Neural progenitor cell (in vitro differentiated cells): ENCODE measurements around the gene THUMPD3. TPM values are rescaled to one million over a fixed set of nuclear protein-coding genes. Genes with fewer than 3 reads are reported as not detected.

ENCODE experiments used
- DNase-seq: peaks from one replicate; pipeline ENCODE4 v3.0.0-alpha.2; 2016; ENCODE audit warnings: low spot score
- H2AFZ ChIP-seq: fragments of 200-600 bp; sonication (generic); replicated peaks from 2 replicates; pipeline ENCODE4 v1.6.1; 2016; ENCODE audit warnings: antibody characterized with exemption
- H3F3A ChIP-seq: fragments of 200-600 bp; sonication (generic); 2 replicates; pipeline ENCODE4 v1.6.1; 2016; ENCODE audit warnings: antibody characterized with exemption, low read depth
- H3K27ac ChIP-seq: fragments of 200-600 bp; sonication (generic); 2 replicates; pipeline ENCODE4 v1.5.1; 2016; ENCODE audit warnings: mild to moderate bottlenecking
- H3K27me3 ChIP-seq: fragments of 200-600 bp; sonication (generic); 2 replicates; pipeline ENCODE4 v1.6.1; 2016; ENCODE audit warnings: mild to moderate bottlenecking, moderate library complexity
- H3K36me3 ChIP-seq: fragments of 200-600 bp; sonication (generic); 2 replicates; pipeline ENCODE4 v1.5.1; 2016
- H3K4me1 ChIP-seq: fragments of 200-600 bp; sonication (generic); 2 replicates; pipeline ENCODE4 v1.6.1; 2016; ENCODE audit warnings: mixed run types
- H3K4me2 ChIP-seq: fragments of 200-600 bp; sonication (generic); 2 replicates; pipeline ENCODE4 v1.6.1; 2016
- H3K4me3 ChIP-seq: fragments of 200-600 bp; sonication (generic); 2 replicates; pipeline ENCODE4 v1.5.1; 2016
- H3K79me2 ChIP-seq: fragments of 200-600 bp; sonication (generic); 2 replicates; pipeline ENCODE4 v1.6.1; 2016; ENCODE audit warnings: low read depth
- H3K9ac ChIP-seq: fragments of 200-600 bp; sonication (generic); 2 replicates; pipeline ENCODE4 v1.6.1; 2016
- H3K9me3 ChIP-seq: fragments of 200-600 bp; sonication (generic); 2 replicates; pipeline ENCODE4 v1.5.1; 2016; ENCODE audit warnings: low read depth
- H4K20me1 ChIP-seq: fragments of 200-600 bp; sonication (generic); 2 replicates; pipeline ENCODE4 v1.6.1; 2016; ENCODE audit warnings: low read depth
- H3K27ac Mint-ChIP-seq: 3 replicates; pipeline ENCODE4 v1.8.0; 2021; ENCODE audit warnings: mixed read lengths
- H3K27me3 Mint-ChIP-seq: 2 replicates; pipeline ENCODE4 v1.8.0; 2022; ENCODE audit warnings: low read depth, mild to moderate bottlenecking, inconsistent platforms, moderate library complexity, mixed read lengths; ENCODE audit not compliant: insufficient read depth
- H3K36me3 Mint-ChIP-seq: 3 replicates; pipeline ENCODE4 v1.8.0; 2021; ENCODE audit warnings: mixed read lengths
- H3K4me1 Mint-ChIP-seq: 3 replicates; pipeline ENCODE4 v1.8.0; 2021; ENCODE audit warnings: mixed read lengths
- H3K4me3 Mint-ChIP-seq: 3 replicates; pipeline ENCODE4 v1.8.0; 2021; ENCODE audit warnings: mild to moderate bottlenecking, moderate library complexity, mixed read lengths
- H3K9me3 Mint-ChIP-seq: 3 replicates; pipeline ENCODE4 v1.8.0; 2020; ENCODE audit warnings: mixed read lengths
- CTCF ChIP-seq: fragments of 200-600 bp; sonication (generic); IDR thresholded peaks from 2 replicates; pipeline ENCODE4 v1.5.1; 2017; ENCODE audit warnings: antibody characterized with exemption, mild to moderate bottlenecking
- EZH2 ChIP-seq: fragments of 200-600 bp; sonication (generic); IDR thresholded peaks from 2 replicates; pipeline ENCODE4 v1.6.1; 2017; ENCODE audit warnings: antibody characterized with exemption, mild to moderate bottlenecking, moderate library complexity
- EZH2phosphoT487 ChIP-seq: fragments of 200-600 bp; sonication (generic); IDR thresholded peaks from 2 replicates; pipeline ENCODE4 v1.6.1; 2017; ENCODE audit warnings: antibody characterized with exemption
- total RNA-seq: library from RNA; depleted of rRNA; stranded (reverse); fragments of >200 nt; gene quantifications from 2 replicates; pipeline ENCODE4 v1.2.3, GENCODE V29; 2015; ENCODE audit warnings: low replicate concordance

The THUMPD3 gene
- total RNA-seq, 1 donor from 2014 or later = 23.9 TPM

- Mint-ChIP-seq H3K4me3 (no peak overlapping the region), H3K9me3 (no peaks in the 10 kb centered on the region), H3K4me1 (peaks cover 3% of the 10 kb centered on the region), H3K27ac (no peak overlapping the region), H3K36me3 (peaks cover 32% of the 10 kb centered on the region), H3K27me3 (no peaks in the 10 kb centered on the region)
- peaks cover 37% of the 10 kb centered on the region for H3K36me3 ChIP-seq
- peak overlapping the region; percentile 27 for H3K27ac ChIP-seq
- no peaks in the 10 kb centered on the region for H3K27me3 ChIP-seq
- H3K79me2 ChIP-seq = peaks cover 29% of the 10 kb centered on the region
- TF ChIP-seq EZH2 (no peak), CTCF (no peak), EZH2phosphoT487 (no peak)
- no peaks in the 10 kb centered on the region for H3K9me3 ChIP-seq
- no peak overlapping the region for H3K4me3 ChIP-seq
- no peaks in the 10 kb centered on the region for H3K4me1 ChIP-seq
- peaks cover 30% of the 10 kb centered on the region for H4K20me1 ChIP-seq
- H3K4me2 ChIP-seq = no peak overlapping the region
- no peak overlapping the region for H2AFZ ChIP-seq
- no peak overlapping the region for H3K9ac ChIP-seq
- no peak for DNase-seq
- H3F3A ChIP-seq = peaks cover 78% of the 10 kb centered on the region
These were observed 22.6 kb downstream of the THUMPD3 start for GRCh38 chr3:9385187-9386077.

- no peak overlapping the region for H3K4me2 ChIP-seq
- Mint-ChIP-seq H3K27ac (no peak overlapping the region), H3K4me3 (no peak overlapping the region), H3K4me1 (peaks cover 3% of the 10 kb centered on the region), H3K36me3 (peaks cover 36% of the 10 kb centered on the region), H3K27me3 (no peaks in the 10 kb centered on the region), H3K9me3 (no peaks in the 10 kb centered on the region)
- no peaks in the 10 kb centered on the region for H3K27me3 ChIP-seq
- peaks cover 36% of the 10 kb centered on the region for H4K20me1 ChIP-seq
- H3F3A ChIP-seq = peaks cover 84% of the 10 kb centered on the region
- H3K4me1 ChIP-seq = no peaks in the 10 kb centered on the region
- H3K9me3 ChIP-seq = no peaks in the 10 kb centered on the region
- H3K36me3 ChIP-seq = peaks cover 36% of the 10 kb centered on the region
- H3K27ac ChIP-seq = peak overlapping the region; percentile 27
- DNase-seq = no peak
- no peak overlapping the region for H2AFZ ChIP-seq
- TF ChIP-seq EZH2phosphoT487 = no peak
- TF ChIP-seq EZH2 = no peak
- TF ChIP-seq CTCF = no peak
- no peak overlapping the region for H3K4me3 ChIP-seq
- peaks cover 35% of the 10 kb centered on the region for H3K79me2 ChIP-seq
- H3K9ac ChIP-seq = no peak overlapping the region
These were observed 23.2 kb downstream of the THUMPD3 start for GRCh38 chr3:9386078-9386459.

- H3K79me2 ChIP-seq = peaks cover 41% of the 10 kb centered on the region
- H3K9me3 Mint-ChIP-seq = no peaks in the 10 kb centered on the region
- H3K27ac ChIP-seq = peak overlapping the region; percentile 21
- peaks cover 3% of the 10 kb centered on the region for H3K4me1 Mint-ChIP-seq
- H3K27me3 Mint-ChIP-seq = no peaks in the 10 kb centered on the region
- TF ChIP-seq CTCF (no peak), EZH2 (no peak), EZH2phosphoT487 (no peak)
- H3K36me3 ChIP-seq = peaks cover 33% of the 10 kb centered on the region
- H3K4me3 Mint-ChIP-seq = no peak overlapping the region
- peaks cover 43% of the 10 kb centered on the region for H4K20me1 ChIP-seq
- H3K4me3 ChIP-seq = no peak overlapping the region
- H3K27ac Mint-ChIP-seq = no peak overlapping the region
- no peaks in the 10 kb centered on the region for H3K9me3 ChIP-seq
- H2AFZ ChIP-seq = no peak overlapping the region
- no peaks in the 10 kb centered on the region for H3K27me3 ChIP-seq
- H3K4me1 ChIP-seq = no peaks in the 10 kb centered on the region
- peaks cover 36% of the 10 kb centered on the region for H3K36me3 Mint-ChIP-seq
- H3K9ac ChIP-seq = no peak overlapping the region
- no peak overlapping the region for H3K4me2 ChIP-seq
- peaks cover 91% of the 10 kb centered on the region for H3F3A ChIP-seq
- no peak for DNase-seq
These were observed 23.9 kb downstream of the THUMPD3 start for GRCh38 chr3:9386501-9387321.
